ENCODE data around the gene BPGM. TPM values are rescaled to one million over a fixed set of nuclear protein-coding genes. Genes with fewer than 3 reads are reported as not detected.
A peak's percentile ranks its signal among the peaks of the same experiment; 100 is the strongest.

Gene BPGM
- total and polyA plus RNA-seq, 2 donors from 2014 or later = 21.2 to 53.5 TPM

GRCh38 chr7:134632937-134633540 lies 13.6 kb upstream of the BPGM start:
- H3K4me3 ChIP-seq (ENCODE audit: low read length in 3 of 3) = no peak overlapping the region
- H3K27ac ChIP-seq (ENCODE audit: low read depth in 2 of 2, low read length in 2 of 2) = no peak overlapping the region
- peak in 3 of 5 donors; percentile 14 to 70 (median 44) for DNase-seq
- TF ChIP-seq CTCF (IDR thresholded peaks at IDR 0.05; ENCODE audit: borderline replicate concordance, extremely low read depth, insufficient read depth) = peak; percentile 68
- H3K9ac ChIP-seq (ENCODE audit: low read length in 3 of 3) = no peak overlapping the region
- H3K4me1 ChIP-seq (ENCODE audit: control insufficient read depth in 2 of 3, insufficient read depth in 2 of 3, low read depth in 1 of 3, low read length in 3 of 3) = peaks cover 0 to 8% (median 6%) of the 10 kb centered on the region in 3 donors
- no peaks in the 10 kb centered on the region for H3K27me3 ChIP-seq (ENCODE audit: control insufficient read depth, insufficient read depth, low read length)
- H3K9me3 ChIP-seq (ENCODE audit: control insufficient read depth in 2 of 3, insufficient read depth in 1 of 3, low read length in 3 of 3) = no peaks in the 10 kb centered on the region
- intact Hi-C loops (cut with DNase I) = no loop called here
- no peaks in the 10 kb centered on the region for H3K36me3 ChIP-seq (ENCODE audit: control insufficient read depth in 2 of 3, insufficient read depth in 3 of 3, low read length in 3 of 3)
- FAIRE-seq = peak; percentile 85

DNA sequence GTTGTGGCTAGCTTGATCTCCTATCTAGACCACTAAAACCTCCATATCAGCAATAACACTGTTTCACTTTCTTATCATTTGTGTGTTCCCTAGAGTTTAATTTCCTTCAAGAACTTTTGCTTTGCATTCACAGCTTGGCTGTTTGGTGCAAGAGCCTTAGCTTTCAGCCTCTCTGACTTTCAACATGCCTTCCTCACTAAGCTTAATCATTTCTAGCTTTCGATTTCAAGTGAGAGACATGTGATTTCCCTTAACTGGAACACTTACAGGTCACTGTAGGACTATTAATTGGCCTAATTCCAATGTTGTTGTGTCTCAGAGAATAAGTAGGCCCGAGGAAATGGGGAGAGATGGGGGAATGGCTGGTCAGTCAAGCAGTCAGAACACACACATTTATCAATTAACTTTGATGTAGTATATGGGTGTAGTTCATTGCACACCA lies 10.6 kb upstream of the BPGM start:
- DNase-seq (peak in 2 of 5 donors; percentile 29 to 53), FAIRE-seq (peak; percentile 92)
- Histone ChIP-seq H3K4me1 (ENCODE audit: control insufficient read depth in 2 of 3, insufficient read depth in 2 of 3, low read depth in 1 of 3, low read length in 3 of 3) (peaks cover 0 to 8% (median 6%) of the 10 kb centered on the region in 3 donors), H3K27me3 (ENCODE audit: control insufficient read depth, insufficient read depth, low read length) (no peaks in the 10 kb centered on the region), H3K4me3 (ENCODE audit: low read length in 3 of 3) (peak overlapping the region in 1 of 3 donors; percentile 20), H3K27ac (ENCODE audit: low read depth in 2 of 2, low read length in 2 of 2) (peak overlapping the region; percentile 38 to 76), H3K9me3 (ENCODE audit: control insufficient read depth in 2 of 3, insufficient read depth in 1 of 3, low read length in 3 of 3) (no peaks in the 10 kb centered on the region), H3K36me3 (ENCODE audit: control insufficient read depth in 2 of 3, insufficient read depth in 3 of 3, low read length in 3 of 3) (no peaks in the 10 kb centered on the region), H3K9ac (ENCODE audit: low read length in 3 of 3) (no peak overlapping the region)
- TF ChIP-seq CTCF (IDR thresholded peaks at IDR 0.05; ENCODE audit: borderline replicate concordance, extremely low read depth, insufficient read depth) = no peak
- intact Hi-C loops (cut with DNase I) = no loop called here

DNA sequence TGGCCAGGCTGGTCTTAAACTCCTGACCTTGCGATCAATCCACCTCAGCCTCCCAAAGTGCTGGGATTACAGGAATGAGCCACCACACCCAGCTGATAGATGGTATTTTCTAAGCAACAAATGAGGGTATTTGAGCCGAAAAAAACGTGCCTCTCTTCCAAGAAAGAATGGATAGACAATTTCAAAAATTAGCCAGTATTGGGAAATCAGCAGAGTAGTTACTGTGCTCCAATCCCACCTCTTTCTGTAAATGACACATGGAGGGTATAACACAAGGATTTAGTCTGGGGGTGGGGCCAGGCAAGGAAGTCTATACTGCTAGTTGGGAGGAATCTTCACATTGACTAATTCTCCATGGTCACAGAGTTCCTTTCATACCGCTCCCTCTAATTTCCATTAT lies 9.2 kb upstream of the BPGM start:
- no peak for TF ChIP-seq CTCF (IDR thresholded peaks at IDR 0.05; ENCODE audit: borderline replicate concordance, extremely low read depth, insufficient read depth)
- H3K4me3 ChIP-seq (ENCODE audit: low read length in 3 of 3) = no peak overlapping the region
- H3K9me3 ChIP-seq (ENCODE audit: control insufficient read depth in 2 of 3, insufficient read depth in 1 of 3, low read length in 3 of 3) = no peaks in the 10 kb centered on the region
- H3K36me3 ChIP-seq (ENCODE audit: control insufficient read depth in 2 of 3, insufficient read depth in 3 of 3, low read length in 3 of 3) = no peaks in the 10 kb centered on the region
- intact Hi-C loops (cut with DNase I) = no loop called here
- no peak overlapping the region for H3K9ac ChIP-seq (ENCODE audit: low read length in 3 of 3)
- peaks cover 0 to 8% (median 6%) of the 10 kb centered on the region in 3 donors for H3K4me1 ChIP-seq (ENCODE audit: control insufficient read depth in 2 of 3, insufficient read depth in 2 of 3, low read depth in 1 of 3, low read length in 3 of 3)
- FAIRE-seq (no peak), DNase-seq (no peak)
- H3K27me3 ChIP-seq (ENCODE audit: control insufficient read depth, insufficient read depth, low read length) = no peaks in the 10 kb centered on the region
- no peak overlapping the region for H3K27ac ChIP-seq (ENCODE audit: low read depth in 2 of 2, low read length in 2 of 2)
